SIG-M5 (cell line): Measurements from ENCODE around the gene TDRD1.

Source experiments
- DNase-seq: peaks from one replicate; lab custom pipeline; 2025; lab: John Stamatoyannopoulos, UW

TDRD1 gene

DNA sequence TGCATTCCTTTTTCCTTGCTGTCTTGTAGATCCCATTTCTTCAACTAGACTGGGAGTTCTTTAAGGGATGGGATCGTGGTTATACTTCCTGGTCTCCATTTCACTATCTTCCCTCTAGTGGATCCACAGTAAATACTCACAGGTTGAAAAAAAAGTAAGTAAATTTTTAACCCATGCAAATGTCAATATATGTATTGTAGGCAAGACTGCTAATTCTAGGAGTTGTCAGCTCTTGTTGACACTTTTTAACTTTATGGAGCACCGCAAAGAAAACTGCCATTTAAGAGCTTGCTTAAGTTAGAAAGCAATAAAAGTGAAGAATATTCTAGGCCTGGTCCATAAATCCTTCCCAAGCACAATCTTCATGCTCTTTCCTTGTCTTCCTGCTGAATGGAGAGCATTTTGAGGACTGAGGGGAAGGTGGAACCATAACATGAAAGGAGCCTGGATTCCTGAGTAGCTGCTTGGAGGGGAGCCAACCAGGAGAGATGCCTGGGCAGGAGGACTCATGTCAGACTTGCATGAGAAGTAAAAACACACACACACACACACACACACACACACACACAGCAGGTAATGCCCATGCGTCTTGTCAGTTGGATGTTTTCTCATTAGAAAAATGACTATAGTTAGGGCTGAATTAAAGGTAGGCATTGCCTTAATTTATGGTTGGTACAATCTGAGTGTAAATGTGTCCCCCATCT is 92.1 kb downstream of the TDRD1 start:
- DNase-seq, result no peak

DNA sequence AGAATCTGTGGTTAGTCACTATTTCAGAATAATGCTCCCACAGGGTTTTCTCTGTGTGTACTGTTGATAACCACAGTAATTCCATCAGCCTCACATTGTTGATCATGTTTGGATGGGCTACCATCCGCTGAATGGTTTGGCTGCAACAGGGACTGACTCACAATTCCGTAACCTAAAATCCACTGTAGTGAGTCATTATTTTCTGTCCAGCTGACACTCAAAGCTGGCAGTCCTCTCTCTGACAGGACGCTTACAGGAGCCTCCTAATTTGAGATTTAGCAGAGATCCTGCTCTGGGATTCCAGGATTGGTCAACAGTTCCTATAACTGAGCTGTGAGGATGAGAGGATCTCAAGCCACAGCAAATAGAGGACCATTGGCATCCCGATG is 92.6 kb downstream of the TDRD1 start:
- DNase-seq, result no peak

DNA sequence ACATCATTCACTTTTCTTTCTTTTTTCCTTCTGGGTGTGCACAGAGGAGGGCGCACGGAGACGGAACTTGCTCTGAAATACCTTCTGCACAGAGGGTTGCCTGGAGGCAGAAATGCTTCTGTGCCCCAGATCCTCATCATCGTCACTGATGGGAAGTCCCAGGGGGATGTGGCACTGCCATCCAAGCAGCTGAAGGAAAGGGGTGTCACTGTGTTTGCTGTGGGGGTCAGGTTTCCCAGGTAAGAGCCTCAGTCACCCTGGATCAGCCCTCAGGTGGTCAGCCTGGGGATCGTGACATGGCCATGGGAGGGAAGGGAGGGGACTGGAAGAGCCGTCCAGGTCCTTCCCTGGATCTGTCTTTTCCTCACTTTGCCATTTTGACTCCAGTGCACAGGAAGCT is 93.5 kb downstream of the TDRD1 start:
- no peak for DNase-seq

DNA sequence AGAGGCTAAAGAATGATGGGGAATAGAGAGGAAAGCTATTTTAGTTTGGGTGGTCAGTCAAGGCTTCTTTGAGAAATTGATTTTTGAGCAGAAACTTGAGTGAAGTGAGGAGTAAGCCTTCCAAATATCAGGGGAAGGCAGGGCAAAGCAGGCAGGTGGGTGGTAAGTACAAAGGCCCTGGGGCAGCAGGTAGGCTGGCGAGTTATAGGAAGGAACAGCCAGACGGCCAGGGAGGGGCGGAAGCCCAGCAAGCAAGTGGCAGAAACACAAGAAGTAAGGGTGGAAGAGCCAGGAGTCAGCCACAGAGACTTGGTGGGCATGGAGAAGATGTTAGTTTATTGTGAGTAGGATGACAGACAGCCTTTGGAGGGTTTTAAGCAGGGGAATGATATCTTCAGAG is 94.8 kb downstream of the TDRD1 start:
- no peak for DNase-seq

DNA sequence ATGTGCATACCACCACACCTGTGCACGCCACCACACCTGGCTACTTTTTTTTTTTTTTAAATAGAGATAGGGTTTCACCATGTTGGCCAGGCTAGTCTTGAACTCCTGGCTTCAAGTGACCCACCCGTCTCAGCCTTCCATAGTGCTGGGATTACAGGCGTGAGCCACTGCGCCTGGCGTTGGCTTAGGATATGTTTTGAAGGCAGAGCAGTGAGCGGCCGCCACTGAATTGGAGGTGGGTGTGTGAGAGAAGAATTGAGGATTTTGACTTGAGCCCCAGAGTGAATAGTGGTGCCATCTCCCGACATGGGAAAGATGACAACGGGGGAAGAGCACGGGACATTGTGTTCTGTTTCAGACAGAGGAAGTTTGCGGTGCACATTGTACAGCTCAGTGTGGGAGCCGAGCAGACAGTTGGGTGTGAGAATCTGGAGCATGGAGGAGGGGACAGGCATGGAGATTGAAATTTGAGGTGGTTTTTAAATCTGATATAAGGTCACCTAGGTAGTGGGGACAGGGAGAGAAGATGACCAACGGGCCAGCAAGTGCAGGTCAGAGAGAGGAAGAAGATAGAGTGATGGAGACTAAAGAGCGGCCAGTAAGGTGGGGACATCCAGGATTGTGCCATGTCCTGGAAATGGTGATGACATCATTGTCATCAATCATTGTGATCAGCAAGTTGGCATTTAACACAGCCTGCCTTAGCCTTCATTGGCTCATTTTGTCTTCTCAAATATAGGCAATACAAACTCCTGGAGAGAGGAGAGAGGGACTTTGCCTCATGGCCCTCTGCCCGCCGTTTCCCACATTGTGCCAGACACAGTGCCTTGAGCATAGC is 95.7 kb downstream of the TDRD1 start:
- no peak for DNase-seq

DNA sequence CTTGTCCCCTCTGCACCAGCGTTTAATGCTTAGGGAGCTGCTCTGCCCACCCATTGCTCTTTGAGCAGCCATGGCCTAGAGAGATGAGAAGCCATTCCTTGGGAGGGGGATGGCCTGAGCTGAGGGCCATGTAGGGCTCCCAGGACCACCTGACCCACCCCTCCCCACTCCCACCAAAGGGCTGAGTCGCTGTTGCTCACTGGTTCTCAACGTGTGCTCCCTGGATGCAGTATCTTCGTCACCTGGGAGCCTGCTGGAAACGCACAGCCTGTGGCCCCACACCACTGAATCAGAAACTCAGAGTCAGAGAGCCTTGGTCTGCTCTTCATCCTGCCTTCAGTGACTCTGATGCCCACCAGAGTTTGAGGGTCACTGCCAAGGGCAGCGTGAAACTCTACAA is 96.9 kb downstream of the TDRD1 start:
- no peak for DNase-seq

DNA sequence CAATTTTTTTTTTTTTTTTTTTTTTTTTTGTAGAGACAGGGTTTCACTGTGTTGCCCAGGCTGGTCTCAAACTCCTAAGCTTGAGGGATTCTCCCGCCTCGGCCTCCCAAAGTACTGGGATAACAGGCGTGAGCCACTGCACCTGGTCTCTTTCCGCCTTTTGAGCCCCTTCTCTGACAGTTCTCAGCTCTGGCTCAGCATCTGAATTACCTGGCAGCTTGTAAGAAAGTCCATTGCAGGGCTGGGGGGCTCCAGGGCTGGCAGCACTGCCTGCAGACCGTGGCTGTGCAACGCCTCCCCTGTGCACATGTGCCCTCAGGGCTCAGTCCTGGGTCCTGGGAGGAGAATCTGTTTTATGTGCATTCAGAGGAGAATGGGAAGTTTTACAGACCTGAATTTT is 97.5 kb downstream of the TDRD1 start:
- no peak for DNase-seq

DNA sequence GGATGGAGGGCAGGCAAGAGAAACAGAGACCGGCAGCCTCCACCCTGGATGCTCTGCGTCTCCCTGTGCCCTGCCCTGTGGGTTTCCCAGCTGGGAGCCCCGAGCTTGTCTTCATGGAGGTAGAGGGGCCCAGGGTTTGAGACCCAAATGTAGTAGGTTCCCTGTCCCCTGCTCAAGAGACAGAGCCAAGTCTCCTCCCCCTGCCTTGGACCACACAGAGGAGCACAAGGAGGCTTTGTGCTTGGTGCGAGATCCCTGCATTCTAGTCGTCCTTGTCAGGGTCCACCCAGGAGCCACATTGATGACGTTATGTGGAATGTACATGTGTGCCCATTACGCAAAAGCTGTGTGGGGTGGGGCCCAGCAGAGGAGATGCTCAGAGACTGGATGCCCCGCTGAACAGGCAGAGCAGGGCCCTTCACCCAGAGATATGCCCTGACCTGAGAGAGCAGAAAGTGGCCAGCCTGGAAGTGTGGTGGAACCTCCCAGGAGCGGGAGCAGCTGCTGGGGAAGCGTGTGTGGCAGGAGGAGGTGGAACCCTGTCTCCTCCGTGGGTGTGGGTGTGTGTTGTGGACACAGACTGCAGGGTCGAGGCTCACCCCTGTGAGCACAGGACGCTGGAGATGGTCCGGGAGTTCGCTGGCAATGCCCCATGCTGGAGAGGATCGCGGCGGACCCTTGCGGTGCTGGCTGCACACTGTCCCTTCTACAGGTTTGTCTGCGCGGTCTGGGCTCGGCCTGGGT is 99.2 kb downstream of the TDRD1 start:
- no peak for DNase-seq

DNA sequence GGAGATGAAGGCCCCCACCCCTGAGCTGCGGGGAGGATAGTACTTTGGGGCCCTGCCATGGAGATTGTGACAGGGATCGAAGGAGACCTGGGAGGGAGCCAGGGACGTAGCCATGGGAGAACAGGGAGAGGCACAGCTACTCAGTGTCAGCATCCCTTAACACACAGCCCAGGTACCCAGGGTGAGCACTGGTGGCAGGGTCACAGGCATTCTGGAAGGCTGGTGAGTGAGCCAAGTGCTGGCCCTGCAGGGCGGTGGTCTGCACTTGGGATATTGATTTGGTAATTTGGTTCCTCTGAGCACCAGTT is 99.7 kb downstream of the TDRD1 start:
- no peak for DNase-seq

DNA sequence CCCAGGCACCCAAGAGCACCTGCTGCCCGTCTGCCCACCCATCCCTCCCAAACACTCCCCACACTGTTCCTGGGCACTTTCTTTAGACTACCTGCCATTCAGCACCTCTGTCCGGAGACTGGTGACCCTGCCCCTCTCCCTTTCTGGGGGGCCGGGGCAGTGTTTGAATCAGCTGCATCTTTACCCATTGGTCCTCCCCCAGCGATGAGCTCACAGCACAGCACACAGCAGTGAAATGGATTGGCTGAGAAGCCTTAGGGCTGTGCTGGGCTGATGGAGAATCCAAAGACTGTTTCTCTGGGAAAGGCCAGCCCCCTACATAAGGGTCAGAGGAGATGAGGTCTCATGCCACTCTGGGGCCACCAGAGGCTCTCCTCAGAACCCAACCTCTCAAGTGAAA is 100.1 kb downstream of the TDRD1 start:
- no peak for DNase-seq

DNA sequence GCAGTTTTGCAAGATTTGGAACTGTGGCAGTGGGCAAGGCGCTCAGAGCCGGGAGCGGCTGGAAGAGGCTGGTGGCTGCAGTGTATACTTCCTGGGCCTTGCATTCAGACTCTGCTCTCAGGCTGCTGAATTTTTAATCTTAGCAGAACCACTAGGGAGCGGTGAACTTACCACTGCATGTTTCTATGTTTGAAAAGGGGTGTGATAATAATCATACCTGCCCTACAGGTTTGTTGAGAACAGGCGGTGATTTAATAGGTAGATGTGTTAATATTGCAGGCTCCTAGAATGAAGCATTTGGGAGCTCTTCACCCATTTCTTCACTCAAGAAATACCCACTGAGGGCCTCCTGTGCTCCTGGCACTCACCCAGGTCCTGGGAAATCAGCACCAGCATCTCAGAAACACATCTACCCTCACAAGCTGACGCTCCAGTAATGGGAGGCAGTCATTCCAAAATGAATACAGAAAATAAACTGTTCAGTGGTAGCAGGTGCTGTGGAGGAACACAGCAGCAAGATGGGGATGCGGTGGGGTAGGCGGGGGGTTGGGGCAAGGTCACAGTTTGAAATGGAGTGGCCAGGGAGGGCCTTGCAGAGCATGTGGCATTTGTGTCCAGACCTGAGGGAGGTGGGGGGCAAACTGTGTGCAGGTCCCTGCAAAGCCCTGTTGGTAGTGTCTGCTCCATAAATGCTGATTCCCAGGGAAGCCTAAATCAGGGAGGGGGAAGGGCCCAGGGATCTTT is 100.9 kb downstream of the TDRD1 start:
- DNase-seq, result no peak

DNA sequence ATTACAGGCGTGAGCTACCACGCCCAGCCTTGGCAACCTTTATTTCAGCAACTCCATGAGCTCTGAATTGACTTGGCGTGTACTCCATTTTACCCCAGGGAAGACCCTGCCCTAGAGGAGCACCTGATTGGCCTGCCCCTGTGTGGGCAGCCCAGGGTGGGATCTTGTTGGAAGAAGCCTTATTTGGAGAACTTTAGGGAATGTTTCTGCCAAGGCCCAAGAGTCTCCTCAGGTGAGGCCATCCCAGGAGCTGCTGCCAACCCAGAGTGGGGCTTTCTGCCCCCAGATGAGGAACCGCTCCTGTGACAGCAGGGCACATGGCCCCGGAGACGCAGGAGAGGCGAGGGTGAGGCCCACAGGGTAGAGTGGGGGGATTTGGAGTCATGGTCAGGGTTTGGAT is 101.9 kb downstream of the TDRD1 start:
- DNase-seq, result no peak

DNA sequence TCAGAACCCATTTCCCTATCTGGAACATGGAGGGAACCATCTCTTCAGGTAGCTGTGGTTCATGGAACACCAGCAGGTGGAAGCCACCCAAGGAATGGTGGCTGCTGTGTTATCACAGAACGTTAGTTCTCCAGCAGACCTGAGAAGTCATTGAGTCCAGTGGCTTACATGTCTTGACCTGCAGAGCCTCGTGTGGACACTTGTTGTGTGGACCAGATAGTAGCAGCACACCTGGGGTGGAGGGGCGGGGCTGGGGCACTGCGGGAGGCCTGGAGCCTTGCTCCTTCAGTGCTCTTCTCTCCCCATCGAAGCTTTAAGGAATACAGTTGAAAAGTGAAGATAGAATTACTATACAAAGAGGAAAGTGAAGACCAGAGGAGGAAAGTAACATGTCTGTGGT is 102.3 kb downstream of the TDRD1 start:
- no peak for DNase-seq
